ENCODE measurements around the gene CPN1.

The CPN1 gene

GRCh38 chr10:100120550-100120949 lies 38.9 kb upstream of the CPN1 start:
- in situ Hi-C loops (cut with MboI; ENCODE audit: low pct_unique_long_range_greater_than_20kb, low sequenced_read_pairs, unreplicated experiment), result no loop called here
- no peak for DNase-seq (ENCODE audit: low spot score)
- no peak for TF ChIP-seq CTCF (IDR thresholded peaks at IDR 0.05; ENCODE audit: extremely low read depth, insufficient read depth, missing control alignments)

GRCh38 chr10:100119726-100120125 lies 38.1 kb upstream of the CPN1 start:
- no peak for DNase-seq (ENCODE audit: low spot score)
- in situ Hi-C loops (cut with MboI; ENCODE audit: low pct_unique_long_range_greater_than_20kb, low sequenced_read_pairs, unreplicated experiment), result no loop called here
- no peak for TF ChIP-seq CTCF (IDR thresholded peaks at IDR 0.05; ENCODE audit: extremely low read depth, insufficient read depth, missing control alignments)

GRCh38 chr10:100114976-100115770 lies 33.5 kb upstream of the CPN1 start:
- in situ Hi-C loops (cut with MboI; ENCODE audit: low pct_unique_long_range_greater_than_20kb, low sequenced_read_pairs, unreplicated experiment), result no loop called here
- no peak for DNase-seq (ENCODE audit: low spot score)

DNA sequence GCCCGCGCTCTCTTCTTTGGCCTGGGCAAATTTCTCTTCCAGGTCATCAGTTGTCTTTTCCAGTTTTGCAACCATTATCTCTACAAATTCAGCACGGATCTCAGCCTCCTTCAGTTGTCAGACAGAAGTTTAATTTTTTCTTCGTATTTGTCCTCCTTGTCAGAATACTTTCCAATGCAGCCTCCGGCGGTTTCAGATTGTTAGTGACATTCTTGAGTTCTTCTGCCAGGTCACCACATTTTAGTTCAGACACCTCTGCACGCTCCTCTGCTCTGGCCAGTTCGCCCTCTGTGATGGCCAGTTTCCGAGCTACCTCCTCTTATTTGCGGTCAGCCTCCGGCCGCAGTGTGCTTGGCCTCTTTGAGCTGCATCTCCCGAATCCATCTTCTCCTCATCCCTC lies 32.8 kb upstream of the CPN1 start:
- no peak for TF ChIP-seq CTCF (IDR thresholded peaks at IDR 0.05; ENCODE audit: extremely low read depth, insufficient read depth, missing control alignments)
- in situ Hi-C loops (cut with MboI; ENCODE audit: low pct_unique_long_range_greater_than_20kb, low sequenced_read_pairs, unreplicated experiment), result no loop called here
- DNase-seq (ENCODE audit: low spot score), result no peak

More at GRCh38 chr10:100114976-100115770, 33.5 kb upstream of the CPN1 start:
- no peak for TF ChIP-seq CTCF (IDR thresholded peaks at IDR 0.05; ENCODE audit: extremely low read depth, insufficient read depth, missing control alignments)

GRCh38 chr10:100109670-100110069 lies 28.0 kb upstream of the CPN1 start:
- no peak for DNase-seq (ENCODE audit: low spot score)
- in situ Hi-C loops (cut with MboI; ENCODE audit: low pct_unique_long_range_greater_than_20kb, low sequenced_read_pairs, unreplicated experiment), result no loop called here
- TF ChIP-seq CTCF (IDR thresholded peaks at IDR 0.05; ENCODE audit: extremely low read depth, insufficient read depth, missing control alignments), result no peak

DNA sequence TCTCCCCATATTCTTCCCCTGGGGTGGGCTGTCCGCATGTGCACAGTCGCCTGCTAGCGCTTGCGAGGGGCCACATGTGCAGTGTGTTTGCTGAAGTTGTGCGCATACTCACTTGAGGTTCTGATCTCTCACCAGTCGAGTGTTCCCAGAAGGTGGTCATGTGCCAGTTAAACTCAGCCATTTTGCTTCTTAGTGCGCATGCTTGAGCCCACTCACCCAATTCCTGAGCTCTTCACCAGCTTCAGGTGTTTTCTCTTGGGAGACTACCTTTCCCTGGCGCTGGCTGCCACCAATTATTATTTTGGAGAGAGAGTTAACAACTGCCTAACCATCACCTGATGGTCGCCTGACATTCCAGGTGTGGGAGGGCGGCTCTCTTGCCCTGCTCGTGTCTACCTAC lies 25.2 kb upstream of the CPN1 start:
- DNase-seq (ENCODE audit: low spot score), result no peak
- in situ Hi-C loops (cut with MboI; ENCODE audit: low pct_unique_long_range_greater_than_20kb, low sequenced_read_pairs, unreplicated experiment), result no loop called here
- no peak for TF ChIP-seq CTCF (IDR thresholded peaks at IDR 0.05; ENCODE audit: extremely low read depth, insufficient read depth, missing control alignments)

Measured in GM13977 (cell line).